Embryonic facial prominence (tissue), 1 donor: ENCODE data around the gene PPP1R7.

Source experiments
- DNase-seq: peaks from one replicate; pipeline ENCODE4 v3.0.0-alpha.2; 2016; ENCODE audit errors: extremely low spot score

Gene PPP1R7

GRCh38 chr2:241140445-241140840 lies 9.8 kb upstream of the PPP1R7 start:
- no peak for DNase-seq

- DNase-seq = no peak
These were observed 9.0 kb upstream of the PPP1R7 start for GRCh38 chr2:241141214-241141770.

- DNase-seq = no peak
These were observed 8.2 kb upstream of the PPP1R7 start for GRCh38 chr2:241142063-241142462.

- no peak for DNase-seq
These were observed 7.7 kb upstream of the PPP1R7 start for GRCh38 chr2:241142593-241142992.

GRCh38 chr2:241146286-241146685 lies 4.0 kb upstream of the PPP1R7 start:
- DNase-seq = no peak

GRCh38 chr2:241147336-241147735 lies 2.9 kb upstream of the PPP1R7 start:
- DNase-seq = no peak

GRCh38 chr2:241148239-241148638 lies 2.0 kb upstream of the PPP1R7 start:
- DNase-seq = no peak

- peak; percentile 91 for DNase-seq
These were observed 1.2 kb upstream of the PPP1R7 start, which contains the start of gene PASK for GRCh38 chr2:241148891-241149674. Gene PASK, minus strand, starts transcription at chr2:241149472. Its CDS starts 6,440 bp downstream, at chr2:241143032.

- DNase-seq = no peak
These were observed 667 bp upstream of the PPP1R7 start for GRCh38 chr2:241149675-241149924.

GRCh38 chr2:241150660-241151530 lies 628 bp downstream of the PPP1R7 start:
- no peak for DNase-seq

- no peak for DNase-seq
These were observed 1.8 kb downstream of the PPP1R7 start for GRCh38 chr2:241151934-241152660.

GRCh38 chr2:241153616-241154015 lies 3.3 kb downstream of the PPP1R7 start:
- DNase-seq = no peak

GRCh38 chr2:241154915-241155314 lies 4.6 kb downstream of the PPP1R7 start:
- DNase-seq = no peak

- DNase-seq = no peak
These were observed 5.7 kb downstream of the PPP1R7 start for GRCh38 chr2:241155936-241156335.

GRCh38 chr2:241156971-241157441 lies 6.7 kb downstream of the PPP1R7 start:
- no peak for DNase-seq

- no peak for DNase-seq
These were observed 7.7 kb downstream of the PPP1R7 start for GRCh38 chr2:241157841-241158545.

- no peak for DNase-seq
These were observed 8.3 kb downstream of the PPP1R7 start for GRCh38 chr2:241158546-241158900.

GRCh38 chr2:241159116-241159515 lies 8.8 kb downstream of the PPP1R7 start:
- DNase-seq = no peak

- DNase-seq = no peak
These were observed 10.1 kb downstream of the PPP1R7 start for GRCh38 chr2:241160318-241160717.

GRCh38 chr2:241161646-241162281 lies 11.5 kb downstream of the PPP1R7 start:
- no peak for DNase-seq

GRCh38 chr2:241163601-241164118 lies 13.4 kb downstream of the PPP1R7 start:
- no peak for DNase-seq
